H9 (cell line): ENCODE results near the gene TCP10L. TPM values are rescaled to one million over a fixed set of nuclear protein-coding genes. Genes with fewer than 3 reads are reported as not detected.

ENCODE experiments used
- DNase-seq: peaks from one replicate; pipeline ENCODE4 v3.0.0-alpha.2; 2017
- H2AFZ ChIP-seq: one replicate; pipeline ENCODE4 v1.6.1; 2013; ENCODE audit warnings: mild to moderate bottlenecking, low read length, control low read depth, moderate library complexity
- H2AK5ac ChIP-seq: 2 replicates; pipeline ENCODE4 v1.6.1; 2013; ENCODE audit warnings: low read length, control low read depth, mixed read lengths; ENCODE audit not compliant: insufficient read length
- H2BK120ac ChIP-seq: one replicate; pipeline ENCODE4 v1.6.1; 2013; ENCODE audit warnings: low read depth, mild to moderate bottlenecking, low read length, control low read depth, inconsistent platforms; ENCODE audit not compliant: poor library complexity, severe bottlenecking
- H2BK12ac ChIP-seq: 2 replicates; pipeline ENCODE4 v1.6.1; 2013; ENCODE audit warnings: low read length, control low read depth, mixed read lengths, low read depth; ENCODE audit not compliant: insufficient read length
- H2BK15ac ChIP-seq: 2 replicates; pipeline ENCODE4 v1.6.1; 2013; ENCODE audit warnings: low read depth, low read length, control low read depth
- H2BK20ac ChIP-seq: one replicate; pipeline ENCODE4 v1.6.1; 2013; ENCODE audit warnings: low read depth, mild to moderate bottlenecking, low read length, control low read depth, inconsistent platforms; ENCODE audit not compliant: poor library complexity, severe bottlenecking
- H2BK5ac ChIP-seq: 2 replicates; pipeline ENCODE4 v1.6.1; 2013; ENCODE audit warnings: low read length, control low read depth, mixed read lengths; ENCODE audit not compliant: insufficient read length
- H3K14ac ChIP-seq: 2 replicates; pipeline ENCODE4 v1.6.1; 2013; ENCODE audit warnings: low read length, control low read depth; ENCODE audit not compliant: insufficient read depth
- H3K18ac ChIP-seq: 2 replicates; pipeline ENCODE4 v1.6.1; 2013; ENCODE audit warnings: low read depth, mild to moderate bottlenecking, mixed read lengths, low read length, control low read depth; ENCODE audit not compliant: insufficient read length
- H3K23ac ChIP-seq: 2 replicates; pipeline ENCODE4 v1.6.1; 2013; ENCODE audit warnings: low read length, control low read depth, mixed read lengths, low read depth; ENCODE audit not compliant: insufficient read length
- H3K23me2 ChIP-seq: 2 replicates; pipeline ENCODE4 v1.6.1; 2013; ENCODE audit warnings: low read depth, mild to moderate bottlenecking, mixed read lengths, low read length, control low read depth; ENCODE audit not compliant: insufficient read length, poor library complexity, severe bottlenecking
- H3K27ac ChIP-seq: 2 replicates; pipeline ENCODE4 v1.5.1; 2013; ENCODE audit warnings: low read length, control low read depth, mixed read lengths, low read depth; ENCODE audit not compliant: insufficient read length
- H3K27me3 ChIP-seq: 2 replicates; pipeline ENCODE4 v1.6.1; 2013; ENCODE audit warnings: low read length, control low read depth, inconsistent platforms; ENCODE audit not compliant: insufficient read depth
- H3K4ac ChIP-seq: 2 replicates; pipeline ENCODE4 v1.6.1; 2013; ENCODE audit warnings: low read depth, mild to moderate bottlenecking, control low read depth, inconsistent platforms, low read length, moderate library complexity
- H3K4me1 ChIP-seq: 2 replicates; pipeline ENCODE4 v1.6.1; 2013; ENCODE audit warnings: low read length, control low read depth, inconsistent platforms; ENCODE audit not compliant: insufficient read depth
- H3K4me2 ChIP-seq: 2 replicates; pipeline ENCODE4 v1.6.1; 2013; ENCODE audit warnings: low read length, control low read depth, mixed read lengths; ENCODE audit not compliant: insufficient read length, insufficient read depth
- H3K56ac ChIP-seq: 2 replicates; pipeline ENCODE4 v1.6.1; 2013; ENCODE audit warnings: low read depth, mild to moderate bottlenecking, mixed read lengths, low read length, control low read depth; ENCODE audit not compliant: insufficient read length
- H3K79me1 ChIP-seq: 2 replicates; pipeline ENCODE4 v1.6.1; 2013; ENCODE audit warnings: low read depth, mild to moderate bottlenecking, moderate library complexity, low read length, control low read depth, inconsistent platforms; ENCODE audit not compliant: insufficient read depth, poor library complexity, severe bottlenecking
- H3K79me2 ChIP-seq: 2 replicates; pipeline ENCODE4 v1.6.1; 2013; ENCODE audit warnings: low read length, control low read depth, inconsistent platforms; ENCODE audit not compliant: insufficient read depth
- H3K9ac ChIP-seq: 2 replicates; pipeline ENCODE4 v1.6.1; 2013; ENCODE audit warnings: low read length, control low read depth, mixed read lengths; ENCODE audit not compliant: insufficient read length; ENCODE audit errors: extremely low read depth
- H3K9me3 ChIP-seq: one replicate; pipeline ENCODE4 v1.6.1; 2013; ENCODE audit warnings: low read depth, low read length, inconsistent platforms; ENCODE audit not compliant: control insufficient read depth
- H3T11ph ChIP-seq: one replicate; pipeline ENCODE4 v1.6.1; 2013; ENCODE audit warnings: mild to moderate bottlenecking, low read length, control low read depth, inconsistent platforms
- H4K20me1 ChIP-seq: one replicate; pipeline ENCODE4 v1.6.1; 2013; ENCODE audit not compliant: control insufficient read depth, insufficient read length, insufficient read depth
- H4K5ac ChIP-seq: 2 replicates; pipeline ENCODE4 v1.6.1; 2013; ENCODE audit warnings: low read depth, mild to moderate bottlenecking, mixed read lengths, low read length, control low read depth; ENCODE audit not compliant: insufficient read length
- H4K8ac ChIP-seq: replicated peaks from 2 replicates; pipeline ENCODE4 v1.6.1; 2013; ENCODE audit warnings: low read length, control low read depth, mixed read lengths, low read depth; ENCODE audit not compliant: insufficient read length
- H4K91ac ChIP-seq: 2 replicates; pipeline ENCODE4 v1.6.1; 2013; ENCODE audit warnings: low read depth, mild to moderate bottlenecking, moderate library complexity, mixed read lengths, low read length, control low read depth; ENCODE audit not compliant: insufficient read length
- H3K27ac Mint-ChIP-seq, 3 experiments: 2 replicates in 2 of 3; 3 replicates in 1 of 3; pipeline ENCODE4 v1.8.0; 2020 to 2021; ENCODE audit warnings: mixed read lengths in 3 of 3, mild to moderate bottlenecking in 1 of 3, moderate library complexity in 1 of 3
- H3K27me3 Mint-ChIP-seq: 2 replicates; pipeline ENCODE4 v1.8.0; 2021; ENCODE audit warnings: low read depth, mild to moderate bottlenecking, moderate library complexity, mixed read lengths
- H3K36me3 Mint-ChIP-seq, 3 experiments: 2 replicates in 2 of 3; 3 replicates in 1 of 3; pipeline ENCODE4 v1.8.0; 2020 to 2021; ENCODE audit warnings: low read depth in 3 of 3, mixed read lengths in 3 of 3; ENCODE audit not compliant: insufficient read depth in 1 of 3
- H3K4me1 Mint-ChIP-seq, 2 experiments: 2 replicates each; pipeline ENCODE4 v1.8.0; 2020; ENCODE audit warnings: mixed read lengths in 2 of 2
- H3K4me3 Mint-ChIP-seq, 2 experiments: 2 replicates in 1 of 2; 3 replicates in 1 of 2; pipeline ENCODE4 v1.8.0; 2020 to 2021; ENCODE audit warnings: mild to moderate bottlenecking in 2 of 2, mixed read lengths in 2 of 2, moderate library complexity in 1 of 2
- H3K9me3 Mint-ChIP-seq, 2 experiments: 2 replicates in 1 of 2; 3 replicates in 1 of 2; pipeline ENCODE4 v1.8.0; 2020; ENCODE audit warnings: mild to moderate bottlenecking in 2 of 2, mixed read lengths in 2 of 2, moderate library complexity in 1 of 2
- CTCF ChIP-seq: fragments of 200-600 bp; sonication (generic); conservative IDR thresholded peaks from 3 replicates; pipeline ENCODE4 v1.8.0; 2021; ENCODE audit warnings: antibody characterized with exemption, mild to moderate bottlenecking
- WGBS: extraction: QIAGEN DNeasy Blood & Tissue Kit; methylation state at CpG from one replicate; pipeline ENCODE4 v1.1.7; 2013; ENCODE audit warnings: missing lambda C conversion rate, low lambda C conversion rate, mixed read lengths; ENCODE audit not compliant: insufficient read length; ENCODE audit errors: extremely low coverage; 5-methylcytosine and 5-hydroxymethylcytosine counted together
- total RNA-seq: library from RNA; stranded (reverse); gene quantifications from 2 replicates; pipeline ENCODE4 v1.2.1, GENCODE V29; 2021

Gene TCP10L
- total RNA-seq, 1 experiment from 2014 or later, result 5.1 TPM

- Histone ChIP-seq H3K23ac (no peak overlapping the region), H3K27ac (no peak overlapping the region), H3K27me3 (no peaks in the 10 kb centered on the region), H3K9me3 (no peaks in the 10 kb centered on the region), H4K5ac (no peak overlapping the region), H3K14ac (no peak overlapping the region), H3K4ac (no peak overlapping the region), H3T11ph (no peak overlapping the region), H2BK20ac (no peak overlapping the region), H3K18ac (no peak overlapping the region), H3K79me1 (no peaks in the 10 kb centered on the region), H3K23me2 (peaks cover 3% of the 10 kb centered on the region), H4K91ac (no peak overlapping the region), H3K56ac (no peak overlapping the region), H2BK12ac (no peak overlapping the region), H3K4me2 (no peak overlapping the region), H3K4me1 (no peaks in the 10 kb centered on the region; the same call in 1 of the 2 replicates), H2BK120ac (no peak overlapping the region), H2BK5ac (no peak overlapping the region), H2AK5ac (no peak overlapping the region), H4K20me1 (no peaks in the 10 kb centered on the region), H3K9ac (no peak overlapping the region), H3K79me2 (no peaks in the 10 kb centered on the region), H4K8ac (no peak overlapping the region), H2BK15ac (no peak overlapping the region), H2AFZ (no peak overlapping the region)
- Mint-ChIP-seq H3K27me3 (peaks cover 3% of the 10 kb centered on the region), H3K36me3 (peaks cover 11 to 20% (median 19%) of the 10 kb centered on the region in 3 experiments), H3K4me3 (no peak overlapping the region), H3K4me1 (peaks cover 24 to 45% of the 10 kb centered on the region in 2 experiments), H3K27ac (no peak overlapping the region), H3K9me3 (peaks cover 9 to 13% of the 10 kb centered on the region in 2 experiments)
- no CpG with 5 or more reads among the region's 3 CpGs for WGBS
- DNase-seq, result no peak
- TF ChIP-seq CTCF, result no peak
These were observed 14.9 kb downstream of the TCP10L start for GRCh38 chr21:32570456-32570855.
